Activated gamma-delta T cell treated with Interleukin-2 at 50 U/mL for 16 hours (primary cell): ENCODE data around the gene EIF2D.

ENCODE experiments used
- DNase-seq: peaks from one replicate; pipeline ENCODE4 v3.0.0-alpha.2; 2020

The EIF2D gene

GRCh38 chr1:206568779-206569352 is 43.4 kb downstream of the EIF2D start:
- no peak for DNase-seq

- DNase-seq: peak; percentile 23
These were observed 44.0 kb downstream of the EIF2D start for GRCh38 chr1:206568256-206568655.

DNA sequence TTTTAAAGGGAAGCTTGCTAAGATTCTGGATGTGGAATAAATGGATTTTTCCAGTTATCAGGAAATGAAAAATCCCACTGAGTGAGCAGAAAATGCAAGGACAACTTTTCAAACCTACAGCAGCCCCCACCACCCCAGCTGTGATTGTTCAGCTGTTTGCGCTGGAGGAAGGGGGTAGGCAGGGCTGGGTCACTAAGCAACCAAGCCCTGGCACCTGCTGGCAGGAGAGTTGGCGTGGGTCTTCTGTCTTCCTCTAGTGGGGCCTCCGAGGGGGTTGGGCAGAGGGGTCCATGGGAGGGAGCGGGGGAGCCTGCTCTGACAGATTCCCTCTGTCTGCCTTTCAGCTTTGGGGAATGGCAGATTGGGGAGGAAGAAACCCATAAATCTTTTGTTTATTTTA is 45.3 kb downstream of the EIF2D start:
- no peak for DNase-seq

- no peak for DNase-seq
These were observed 46.3 kb downstream of the EIF2D start for GRCh38 chr1:206565995-206566394.

DNA sequence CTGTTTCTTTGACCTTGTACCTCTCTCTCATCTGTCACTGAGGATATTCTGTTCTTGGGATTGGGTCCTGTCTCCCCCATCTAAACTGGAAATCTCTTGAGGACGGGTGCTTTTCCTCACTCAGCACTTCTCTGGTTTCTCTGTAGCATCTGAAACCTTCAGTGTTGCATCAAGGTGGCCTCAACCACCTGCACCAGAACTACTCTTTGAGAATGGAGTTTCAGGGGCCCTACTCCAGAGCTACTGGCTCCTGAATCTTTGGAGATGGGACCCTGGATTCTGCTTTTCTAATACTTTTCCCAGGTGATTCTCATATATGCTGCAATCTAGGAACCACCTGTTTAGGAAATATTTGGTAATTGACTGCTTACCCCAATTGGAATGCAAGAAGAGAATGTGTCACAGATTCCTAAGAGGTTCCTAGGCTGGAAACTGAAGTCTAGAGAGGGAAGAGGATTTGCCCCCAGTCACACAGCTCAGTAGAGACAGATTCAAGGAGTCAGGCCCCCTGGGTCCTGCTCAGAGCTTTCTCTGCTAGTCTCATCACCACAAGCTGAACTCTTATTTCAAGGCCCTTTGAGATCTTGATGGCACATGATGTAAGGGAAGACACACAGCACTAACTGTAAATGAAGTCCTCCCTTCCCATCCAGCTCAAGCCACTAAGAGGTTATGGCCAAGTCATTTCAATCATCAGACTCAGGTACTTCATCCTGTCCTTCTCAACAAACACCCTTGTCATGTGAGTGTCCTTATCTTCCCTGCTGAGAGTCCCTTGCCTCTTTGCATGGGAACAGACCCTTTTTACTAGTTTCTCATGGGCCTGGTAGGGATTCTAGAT is 48.7 kb downstream of the EIF2D start:
- no peak for DNase-seq

GRCh38 chr1:206560007-206560716 is 52.1 kb downstream of the EIF2D start:
- no peak for DNase-seq

GRCh38 chr1:206559672-206559995 is 52.6 kb downstream of the EIF2D start:
- no peak for DNase-seq

DNA sequence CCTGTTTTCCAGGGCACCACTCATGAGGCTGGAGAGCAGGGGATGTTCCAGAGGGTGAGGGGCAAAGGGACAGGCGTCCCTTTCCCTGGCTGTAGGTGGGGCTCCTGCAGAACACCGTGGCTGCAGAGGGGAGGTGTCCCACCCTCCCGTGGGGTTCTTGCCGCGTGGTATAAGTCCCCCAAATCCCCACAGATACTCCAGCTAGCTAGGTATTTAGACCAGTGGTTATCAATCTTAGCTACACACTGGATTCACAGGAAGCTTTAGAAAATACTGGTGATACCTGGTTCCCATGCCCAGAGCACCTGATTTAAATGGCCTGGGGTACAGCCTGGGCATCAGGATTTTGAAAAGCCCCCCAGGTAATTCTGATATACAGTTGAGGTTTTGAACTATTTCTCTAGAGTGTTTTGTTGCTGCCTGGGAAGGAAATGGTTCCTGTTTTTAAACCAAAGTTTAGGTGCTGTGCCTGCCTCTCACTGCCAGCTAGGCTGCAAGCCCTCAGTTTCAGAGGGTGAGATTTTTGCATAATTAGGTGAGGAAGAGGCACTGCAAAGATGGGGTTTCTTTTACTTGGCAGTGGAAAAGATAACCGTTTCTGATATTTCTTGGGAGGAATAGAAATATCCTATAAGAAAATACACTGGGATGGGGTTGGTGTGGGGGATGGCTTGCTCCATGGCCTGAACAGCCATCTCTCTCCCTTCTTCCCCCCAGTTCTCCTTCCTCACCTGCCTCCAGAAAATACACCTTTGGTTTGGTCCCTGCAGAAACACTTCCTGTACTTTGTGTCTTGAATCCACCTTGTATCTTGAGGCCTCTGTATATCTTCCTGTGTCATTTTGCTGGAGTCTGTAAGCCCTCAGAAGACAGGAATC is 53.2 kb downstream of the EIF2D start:
- no peak for DNase-seq

GRCh38 chr1:206557636-206558473 is 54.4 kb downstream of the EIF2D start:
- DNase-seq: peak; percentile 40

DNA sequence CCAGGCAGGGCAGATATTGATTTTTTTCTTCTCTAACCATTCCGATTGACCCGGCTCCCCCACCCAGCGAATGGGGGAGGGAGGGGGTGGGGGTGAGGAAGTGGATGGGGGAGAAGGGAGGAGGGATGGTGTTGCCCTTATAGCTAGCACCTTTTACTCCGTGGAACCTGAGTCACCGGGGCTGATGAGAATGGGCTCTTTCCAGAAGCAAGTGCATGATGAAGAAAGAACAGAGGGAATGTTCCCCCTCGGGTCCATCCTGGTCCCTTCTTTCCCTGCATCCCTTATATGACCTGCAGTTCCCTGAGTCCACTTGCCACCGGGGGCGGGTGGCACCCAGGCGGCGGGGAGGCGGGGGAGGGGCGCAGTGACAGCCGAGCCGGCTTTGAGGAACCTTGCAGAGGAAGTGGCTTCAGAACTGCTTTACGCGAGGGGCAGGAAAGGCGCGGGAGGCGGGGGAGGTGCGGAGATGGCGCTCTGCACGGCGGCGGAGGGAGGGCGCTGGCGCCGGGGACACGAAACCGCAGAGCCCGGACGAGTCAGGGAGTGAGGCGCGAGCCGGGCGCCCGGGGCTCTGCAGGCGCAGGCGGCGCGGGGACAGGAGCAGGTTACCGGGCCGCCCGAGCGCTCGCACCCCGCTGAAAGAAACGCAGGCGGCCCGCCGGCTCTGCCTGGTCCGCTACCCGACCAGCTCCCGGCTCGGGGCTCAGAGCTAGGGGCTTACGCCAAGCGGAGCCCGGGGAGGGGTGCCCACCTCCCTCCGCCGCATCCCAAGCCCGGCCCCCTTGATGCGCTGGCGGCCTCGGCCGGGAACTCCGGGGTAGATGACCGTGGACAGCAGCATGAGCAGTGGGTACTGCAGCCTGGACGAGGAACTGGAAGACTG is 55.3 kb downstream of the EIF2D start:
- DNase-seq: peak; percentile 90

DNA sequence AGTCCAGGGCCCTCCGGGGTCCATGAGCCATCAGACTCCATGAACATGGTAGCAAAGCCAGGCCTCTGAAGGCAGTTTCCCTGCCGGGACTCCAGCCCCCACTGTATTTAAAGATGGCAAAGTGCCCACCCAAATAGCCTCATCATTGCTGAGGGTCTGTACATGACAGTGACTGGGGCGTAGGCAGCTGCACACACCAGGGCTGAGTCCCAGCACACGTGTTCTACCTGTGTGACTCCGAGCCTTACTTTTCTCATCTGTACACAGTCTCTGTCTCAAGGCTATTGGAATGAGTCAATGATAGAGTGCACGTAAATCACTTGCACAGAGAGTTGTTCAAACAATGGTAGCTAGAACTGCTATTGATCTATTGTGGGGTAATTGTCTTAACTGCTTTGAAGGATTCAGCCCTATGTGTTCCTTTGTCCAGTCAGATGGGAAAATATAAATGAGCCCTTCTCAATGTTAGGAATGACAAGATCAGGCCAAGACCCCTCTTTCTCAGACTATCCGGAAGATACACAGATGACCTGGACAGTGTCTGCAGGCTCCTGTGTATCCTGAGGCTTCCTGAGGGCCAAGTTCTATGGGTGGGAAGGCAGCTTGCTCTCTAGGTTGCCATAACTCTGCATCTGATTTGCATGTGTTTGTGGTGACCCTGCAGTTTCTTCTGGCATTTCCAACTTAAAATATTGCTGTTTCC is 56.1 kb downstream of the EIF2D start:
- DNase-seq: no peak

- DNase-seq: peak; percentile 16
These were observed 56.8 kb downstream of the EIF2D start for GRCh38 chr1:206555473-206555935.

- DNase-seq: no peak
These were observed 57.4 kb downstream of the EIF2D start for GRCh38 chr1:206554701-206555472.

- DNase-seq: no peak
These were observed 58.1 kb downstream of the EIF2D start for GRCh38 chr1:206554211-206554610.

DNA sequence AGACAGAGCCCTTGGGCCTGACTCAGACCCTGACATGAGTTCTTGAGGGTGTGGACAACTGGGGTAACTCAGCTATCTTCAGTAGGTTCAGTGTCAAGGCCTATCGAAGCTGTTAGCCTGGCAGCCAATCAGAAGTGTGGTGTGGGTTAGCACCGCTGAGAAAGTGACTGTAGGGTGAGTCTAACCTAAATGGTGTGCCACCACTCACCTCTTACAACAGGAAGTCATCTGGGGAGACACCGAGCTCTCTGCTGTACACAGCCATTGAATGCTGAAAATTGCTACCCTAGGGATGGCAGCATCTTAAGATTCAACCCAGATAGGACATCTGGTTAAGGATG is 60.3 kb downstream of the EIF2D start:
- DNase-seq: peak; percentile 75

GRCh38 chr1:206551296-206551985 is 60.8 kb downstream of the EIF2D start:
- DNase-seq: no peak

GRCh38 chr1:206550446-206550845 is 61.8 kb downstream of the EIF2D start:
- DNase-seq: no peak

- DNase-seq: no peak
These were observed 65.2 kb downstream of the EIF2D start for GRCh38 chr1:206547104-206547503.

DNA sequence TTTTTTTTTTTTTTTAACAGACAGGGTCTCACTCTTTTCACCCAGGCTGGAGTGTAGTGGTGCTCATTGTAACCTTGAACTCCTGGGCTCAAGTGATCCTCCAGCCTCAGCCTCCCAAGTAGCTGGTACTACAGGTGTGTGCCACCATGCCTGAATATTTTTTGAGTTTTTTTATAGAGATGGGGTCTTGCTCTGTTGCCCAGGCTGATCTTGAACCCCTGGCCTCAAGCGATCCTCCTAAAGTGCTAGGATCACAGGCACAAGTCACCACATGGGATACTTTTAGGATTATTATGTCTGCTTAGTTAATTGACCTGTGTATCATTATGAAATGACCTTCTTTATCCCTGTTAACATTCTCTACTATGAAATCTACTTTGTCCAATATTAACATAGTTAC is 66.9 kb downstream of the EIF2D start:
- no peak for DNase-seq
